GM19238 (cell line): ENCODE data around the gene ALAD.
"Not testable (repeated sequence)": the region's sequence is repeated elsewhere in the genome, so short reads cannot be mapped to it uniquely, and the experiment has no call there.

Experiments
- DNase-seq: peaks from one replicate; pipeline ENCODE4 v3.0.0; 2011; ENCODE audit warnings: low spot score; ENCODE audit not compliant: insufficient read length

ALAD gene

DNA sequence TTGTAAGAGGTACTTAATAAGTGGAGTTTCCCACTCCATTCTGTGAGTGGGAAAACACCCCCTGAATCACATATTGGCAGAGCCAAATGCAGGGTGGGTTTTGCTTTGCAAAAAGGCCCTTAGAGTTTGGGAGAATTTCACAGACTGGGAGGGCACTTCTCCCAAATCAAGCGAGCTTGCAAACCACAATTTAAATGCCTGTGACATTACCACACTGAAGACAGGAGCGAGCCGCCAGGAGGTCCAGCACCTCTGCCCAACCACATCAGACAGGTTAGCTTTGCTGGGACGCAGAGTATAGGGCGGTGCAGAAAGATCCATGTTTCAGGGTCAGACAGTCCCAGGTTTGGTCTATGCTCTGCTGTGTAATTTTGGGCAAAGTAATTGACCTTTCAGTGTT, 2.3 kb downstream of the ALAD start:
- DNase-seq, result no peak

DNA sequence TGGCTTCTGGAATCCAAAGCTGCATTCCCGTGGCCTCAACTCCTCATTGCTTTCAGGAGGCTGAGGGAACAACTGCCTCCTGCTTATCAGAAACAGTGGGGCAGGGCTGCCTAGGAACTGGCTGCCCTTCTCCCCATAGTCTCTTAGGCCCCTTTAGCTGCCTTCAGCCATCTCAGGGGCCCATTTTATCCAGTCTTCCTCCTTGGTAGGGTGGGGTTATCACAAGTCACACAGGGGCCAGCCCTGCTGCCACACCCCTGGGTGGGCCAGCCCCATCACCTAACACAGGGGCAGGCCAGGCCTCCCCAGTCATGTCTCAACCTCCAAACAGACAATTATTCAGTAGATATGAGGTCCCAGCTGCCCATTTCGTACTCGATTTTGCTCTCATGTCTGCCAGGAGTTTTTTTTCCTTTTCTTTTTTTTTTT, 3.9 kb downstream of the ALAD start:
- no peak for DNase-seq

DNA sequence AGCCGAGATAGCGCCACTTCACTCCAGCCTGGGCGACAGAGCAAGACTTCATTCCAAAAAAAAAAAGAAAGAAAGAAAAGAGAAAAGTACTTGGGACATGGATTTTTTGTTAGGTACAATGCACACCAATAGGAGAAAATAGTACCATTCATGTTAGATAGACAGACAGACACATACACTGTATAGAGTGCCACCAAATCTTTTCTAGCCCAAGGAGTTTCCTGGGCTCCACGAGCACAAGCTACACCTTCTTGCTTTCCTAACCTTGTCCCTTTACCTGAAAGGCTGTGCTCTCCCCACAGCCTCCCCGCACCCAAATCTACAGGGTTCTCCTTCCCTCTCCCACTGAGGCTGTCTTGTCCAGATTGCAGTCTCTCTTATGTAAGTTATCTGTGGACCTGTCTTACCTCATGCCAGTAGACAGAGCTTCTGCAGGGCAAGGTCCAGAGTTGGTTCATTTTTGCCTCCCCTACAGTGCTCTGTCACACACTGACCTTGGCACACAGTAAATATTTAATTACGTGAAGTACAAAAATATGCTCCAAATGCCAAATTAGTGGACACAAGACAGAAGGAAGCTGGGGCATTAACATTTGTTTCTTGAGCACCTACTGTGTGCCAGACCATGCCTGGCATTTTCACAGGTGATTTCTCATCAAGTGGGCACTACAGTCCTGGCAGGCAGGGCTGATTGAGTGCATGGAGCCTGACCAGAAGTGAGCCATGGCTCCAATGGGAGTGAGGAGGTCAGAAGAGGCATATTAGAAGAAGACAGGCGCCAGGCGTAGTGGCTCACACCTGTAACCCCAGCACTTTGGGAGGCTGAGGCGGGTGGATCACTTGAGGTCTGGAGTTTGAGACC, 5.9 kb downstream of the ALAD start:
- DNase-seq, result no peak

DNA sequence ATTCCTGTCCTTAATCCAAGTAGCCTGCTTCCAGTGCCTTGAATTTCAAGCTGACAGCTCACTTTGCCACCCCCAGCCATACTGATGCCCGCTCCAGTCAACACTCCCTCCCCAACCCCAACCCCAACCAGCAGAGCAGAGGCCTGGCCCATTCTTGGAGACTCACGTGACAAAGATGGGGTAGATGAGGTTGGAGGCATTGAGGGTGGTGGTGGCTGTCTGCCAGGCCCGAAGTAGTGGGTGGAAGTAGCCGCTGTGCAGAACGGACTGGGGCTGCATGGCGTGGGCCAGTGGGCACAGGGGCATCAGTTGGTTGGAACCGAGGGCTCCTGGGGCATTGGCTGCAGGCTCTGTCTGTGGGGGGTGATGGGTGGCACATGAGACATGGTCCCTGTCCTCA, 7.8 kb downstream of the ALAD start:
- no peak for DNase-seq

DNA sequence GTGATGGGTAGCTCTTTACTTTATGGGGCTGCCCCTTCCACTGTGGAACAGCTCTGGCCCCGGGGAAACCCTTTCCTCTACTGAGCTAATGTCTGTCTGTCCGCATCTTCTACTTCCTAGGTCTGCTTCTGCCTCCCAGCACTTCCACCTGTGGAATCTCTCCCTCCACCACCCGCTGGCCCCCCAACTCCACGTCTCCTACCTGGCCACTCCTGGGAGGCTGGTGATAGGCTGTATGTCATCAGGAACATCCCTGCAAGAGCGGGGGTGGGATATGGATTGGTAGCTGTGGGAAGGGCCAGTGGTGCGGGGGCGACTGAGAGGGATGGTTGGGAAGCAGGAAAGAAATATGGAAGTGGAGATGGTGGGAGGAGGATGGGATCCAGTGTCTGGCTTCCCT, 9.2 kb downstream of the ALAD start:
- no peak for DNase-seq

DNA sequence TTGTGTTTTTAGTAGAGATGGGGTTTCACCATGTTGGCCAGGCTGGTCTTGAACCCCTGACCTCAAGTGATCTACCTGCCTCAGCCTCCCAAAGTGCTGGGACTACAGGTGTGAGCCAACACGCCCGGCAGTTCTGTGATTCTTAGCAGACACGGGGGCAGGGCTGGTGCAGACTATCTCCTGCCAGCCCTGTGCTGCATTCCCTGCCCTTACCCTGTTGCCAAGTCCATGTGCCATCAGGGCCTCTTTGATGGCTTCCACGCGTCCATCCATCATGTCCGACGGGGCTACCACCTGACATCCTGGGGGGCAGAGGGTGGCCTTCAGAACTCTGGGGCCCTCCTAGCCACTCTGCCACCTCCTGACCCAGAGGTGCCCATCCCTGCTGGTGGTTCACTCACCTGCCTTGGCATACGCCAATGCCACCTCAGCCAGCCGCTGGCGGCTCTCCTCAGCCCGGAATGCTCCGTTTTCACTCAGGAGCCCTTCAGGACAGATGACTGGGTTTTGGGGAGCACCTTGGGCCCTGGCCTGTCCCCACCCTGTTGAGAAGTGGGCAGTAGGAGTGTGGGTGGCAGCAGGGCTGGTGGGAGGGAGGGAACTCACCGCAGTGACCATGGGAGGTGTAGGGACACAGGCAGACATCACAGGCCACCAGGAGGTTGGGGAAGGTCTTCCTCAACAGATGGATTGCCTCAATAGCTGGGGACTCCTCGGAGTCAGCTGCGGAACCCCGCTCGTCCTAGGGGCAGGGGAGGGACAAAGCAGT, 10.7 kb downstream of the ALAD start:
- no peak for DNase-seq

DNA sequence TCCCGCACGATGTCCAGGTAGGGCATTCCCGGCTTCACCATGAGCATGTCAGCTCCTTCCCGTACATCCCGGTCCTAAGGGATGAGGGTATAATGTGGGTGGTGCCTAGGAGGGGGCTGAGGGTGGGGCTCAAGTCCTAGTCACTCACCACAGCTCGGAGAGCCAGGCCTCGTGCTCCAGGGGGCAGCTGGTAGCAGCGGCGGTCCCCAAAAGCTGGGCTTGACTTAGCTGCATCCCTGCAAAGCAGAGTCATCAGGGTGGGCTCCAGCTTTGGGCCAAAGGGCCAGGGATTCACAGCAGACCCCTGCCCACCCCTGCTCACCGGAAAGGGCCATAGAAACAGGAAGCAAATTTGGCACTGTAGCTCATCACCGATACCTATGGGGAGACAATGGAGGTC, 11.6 kb downstream of the ALAD start:
- no peak for DNase-seq

DNA sequence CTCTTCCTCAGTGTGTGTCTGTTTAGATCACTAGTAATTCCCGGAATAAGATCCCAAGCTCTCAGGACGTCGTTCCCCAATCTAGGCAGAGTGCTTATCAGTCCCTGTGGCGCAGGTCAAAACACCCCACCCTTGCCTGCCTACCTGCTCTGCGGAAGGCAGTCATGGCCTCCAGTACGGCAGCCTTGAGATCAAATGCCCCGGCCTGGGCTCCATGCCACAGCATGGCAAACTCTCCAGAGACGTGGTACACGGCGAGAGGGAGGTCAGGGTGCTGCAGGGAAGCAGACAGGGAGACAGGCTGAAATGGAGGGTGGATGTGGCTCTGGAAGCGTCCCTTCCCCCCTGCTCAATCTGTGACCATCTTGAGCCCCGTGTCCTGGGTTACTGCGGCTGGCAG, 12.3 kb downstream of the ALAD start:
- no peak for DNase-seq

DNA sequence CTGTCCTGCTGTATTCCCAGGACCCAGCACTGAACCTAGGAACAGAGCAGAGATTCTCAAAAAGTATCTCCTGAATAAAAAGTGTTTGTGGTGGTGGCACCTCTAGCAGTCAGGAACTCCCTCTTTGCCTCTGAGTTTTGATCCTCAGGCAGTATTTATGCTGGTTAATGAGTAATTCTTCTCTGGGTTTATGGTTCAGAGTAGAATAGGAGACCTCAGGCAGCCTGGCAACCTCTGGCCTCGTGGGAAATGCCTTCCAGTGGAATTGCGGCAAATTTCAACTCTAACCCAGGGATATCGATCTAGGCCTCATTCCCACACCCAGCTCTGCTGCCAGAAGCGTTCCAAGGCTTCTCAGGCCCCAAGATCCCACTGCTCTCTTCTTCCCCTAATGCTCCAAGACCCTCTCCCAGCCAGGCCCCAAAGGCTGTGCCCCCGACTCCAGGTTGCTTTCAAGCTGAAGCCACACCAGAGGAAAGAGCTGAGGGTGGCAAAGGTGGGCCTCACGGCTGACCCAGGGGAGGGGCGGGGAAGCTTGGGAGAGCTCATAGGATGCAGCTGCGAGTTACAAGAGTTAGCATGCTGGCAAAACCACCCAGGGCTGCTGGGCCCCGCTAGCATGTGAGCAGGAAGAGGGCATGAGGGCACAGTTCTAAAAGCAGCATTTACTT, 13.4 kb downstream of the ALAD start:
- no peak for DNase-seq

DNA sequence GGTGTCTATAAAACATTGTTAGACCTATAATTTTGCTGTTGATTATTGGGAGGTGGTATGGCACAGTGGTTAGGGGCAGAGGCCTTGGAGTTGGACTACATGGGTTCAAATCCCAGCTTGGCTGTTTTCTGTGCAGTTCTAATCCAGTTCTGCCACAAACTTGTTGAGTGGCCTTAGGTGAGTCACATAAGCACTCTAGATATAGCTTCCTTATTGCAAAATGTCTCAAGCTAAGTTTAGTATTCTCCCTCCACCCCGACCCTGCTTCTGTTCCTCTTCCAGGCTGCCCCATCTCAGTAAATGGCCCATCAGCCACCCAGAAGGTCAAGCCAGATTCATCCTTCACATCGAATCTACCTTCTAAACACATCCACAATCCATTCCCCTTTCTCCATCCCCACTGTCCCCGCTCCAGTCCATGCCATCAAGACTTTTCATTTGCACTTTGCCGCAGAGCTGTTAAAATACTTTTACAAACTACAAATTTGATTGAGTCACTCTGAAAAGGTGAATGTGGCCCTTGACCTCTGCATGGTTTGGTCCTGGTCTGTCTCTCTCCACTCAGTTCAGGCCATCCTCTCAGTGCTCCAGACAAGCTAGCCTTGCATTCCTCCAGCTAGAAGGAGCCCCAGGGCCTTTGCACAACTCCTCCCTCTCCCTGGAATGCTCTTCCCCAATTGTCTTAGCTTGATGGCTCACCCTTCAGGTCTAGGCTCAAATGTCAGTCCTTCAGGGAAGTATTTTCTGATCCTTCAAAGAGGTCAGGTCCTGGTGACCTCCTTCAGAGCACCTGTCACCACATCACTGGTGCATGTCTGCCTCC, 14.3 kb downstream of the ALAD start:
- DNase-seq, result no peak

DNA sequence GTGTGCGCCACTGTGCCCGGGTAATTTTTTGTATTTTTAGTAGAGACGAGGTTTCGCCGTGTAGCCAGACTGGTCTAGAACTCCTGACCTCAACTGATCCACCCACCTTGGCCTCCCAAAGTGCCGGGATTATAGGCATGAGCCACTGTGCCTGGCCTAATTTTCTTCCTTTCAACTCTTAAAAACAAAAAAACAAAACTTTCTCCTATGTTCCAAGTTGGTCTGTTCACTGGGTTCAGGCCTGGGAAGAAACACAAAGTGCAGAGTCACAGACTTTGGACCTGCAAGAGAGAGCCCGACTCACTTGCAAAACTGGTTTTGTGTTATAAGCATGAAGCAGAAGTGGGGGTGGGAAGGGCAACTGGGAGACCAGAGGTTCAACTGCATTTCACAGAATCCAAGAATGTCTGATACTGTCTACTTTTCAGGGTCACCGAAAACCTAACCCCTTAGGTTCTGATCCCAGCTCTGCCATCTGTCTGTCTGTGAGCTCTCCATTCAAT, 19.1 kb downstream of the ALAD start:
- no peak for DNase-seq

DNA sequence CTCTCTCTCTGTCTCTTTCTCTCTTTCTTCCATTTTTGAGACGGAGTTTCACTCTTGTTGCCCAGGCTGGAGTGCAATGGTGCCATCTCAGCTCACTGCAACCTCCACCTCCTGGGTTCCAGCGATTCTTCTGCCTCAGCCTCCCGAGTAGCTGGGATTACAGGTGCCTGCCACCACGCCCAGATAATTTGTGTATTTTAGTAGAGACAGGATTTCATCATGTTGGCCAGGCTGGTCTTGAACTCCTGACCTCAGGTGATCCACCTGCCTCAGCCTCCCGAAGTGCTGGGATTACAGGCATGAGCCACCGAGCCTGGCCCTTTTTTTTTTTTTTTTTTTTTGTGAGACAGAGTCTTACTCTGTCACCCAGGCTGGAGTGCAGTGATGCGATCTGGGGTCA, 19.6 kb downstream of the ALAD start:
- not testable (repeated sequence) for DNase-seq

DNA sequence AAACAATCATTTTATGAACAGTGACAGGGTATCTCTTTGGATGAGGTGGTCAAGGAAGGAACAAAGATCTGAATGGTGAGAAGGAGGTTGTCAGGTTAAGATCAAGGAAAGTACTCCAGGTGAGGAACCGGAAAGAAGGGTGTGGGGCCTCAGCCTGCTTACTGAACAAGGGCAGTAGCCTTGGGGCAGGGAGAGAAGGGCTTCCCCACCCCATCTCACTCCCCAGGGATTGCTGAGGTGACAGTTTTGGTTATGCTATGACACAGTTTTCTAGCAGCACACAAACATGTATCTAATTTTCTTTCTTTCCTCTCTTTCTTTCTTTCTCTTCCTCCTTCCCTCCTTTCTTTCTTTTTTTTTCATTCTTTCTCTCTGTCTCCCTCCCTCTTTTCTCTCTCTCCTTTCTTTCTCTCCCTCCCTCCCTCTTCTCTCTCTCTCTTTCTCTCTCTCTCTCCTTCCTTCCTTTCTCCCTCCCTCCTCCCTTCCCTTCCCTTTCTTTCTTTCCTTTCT, 20.2 kb downstream of the ALAD start:
- DNase-seq, result peak; percentile 49

DNA sequence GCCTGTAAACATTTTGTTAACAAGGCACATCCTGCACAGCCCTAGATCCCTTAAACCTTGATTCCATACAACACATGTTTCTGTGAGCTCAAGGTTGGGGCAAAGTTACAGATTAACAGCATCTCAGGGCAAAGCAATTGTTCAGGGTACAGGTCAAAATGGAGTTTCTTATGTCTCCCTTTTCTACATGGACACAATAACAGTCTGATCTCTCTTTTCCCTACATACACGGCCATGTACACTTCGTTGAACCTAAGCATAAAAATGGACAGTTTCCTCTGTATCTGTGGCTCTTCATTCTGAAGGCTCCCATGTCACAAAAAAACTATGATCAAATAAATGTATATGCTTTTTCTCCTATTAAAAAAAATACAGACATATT, 21.3 kb downstream of the ALAD start:
- DNase-seq, result not testable (repeated sequence)

DNA sequence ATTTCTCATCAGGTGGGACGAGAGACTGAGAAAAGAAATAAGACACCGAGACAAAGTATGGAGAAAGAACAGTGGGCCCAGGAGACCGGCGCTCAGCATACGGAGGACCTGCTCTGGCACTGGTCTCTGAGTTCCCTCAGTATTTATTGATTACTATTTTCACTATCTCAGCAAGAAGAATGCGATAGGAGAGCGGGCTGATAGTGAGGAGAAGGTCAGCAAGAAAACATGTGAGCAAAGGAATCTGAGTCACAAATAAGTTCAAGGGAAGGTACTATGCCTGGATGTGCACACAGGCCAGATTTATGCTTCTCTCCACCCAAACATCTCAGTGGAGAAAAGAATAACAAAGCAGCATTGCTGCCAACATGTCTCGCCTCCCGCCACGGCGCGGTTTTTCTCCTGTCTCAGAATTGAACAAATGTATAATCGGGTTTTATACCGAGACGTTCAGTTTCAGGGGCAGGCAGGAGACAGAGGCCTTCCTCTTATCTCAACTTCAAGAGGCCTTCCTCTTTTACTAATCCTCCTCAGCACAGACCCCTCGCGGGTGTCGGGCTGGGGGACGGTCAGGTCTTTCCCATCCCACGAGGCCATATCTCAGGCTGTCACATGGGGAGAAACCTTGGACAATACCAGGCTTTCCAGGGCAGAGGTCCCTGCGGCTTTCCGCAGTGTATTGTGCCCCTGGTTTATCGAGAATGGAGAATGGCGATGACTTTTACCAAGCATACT, 21.8 kb downstream of the ALAD start:
- not testable (repeated sequence) for DNase-seq

DNA sequence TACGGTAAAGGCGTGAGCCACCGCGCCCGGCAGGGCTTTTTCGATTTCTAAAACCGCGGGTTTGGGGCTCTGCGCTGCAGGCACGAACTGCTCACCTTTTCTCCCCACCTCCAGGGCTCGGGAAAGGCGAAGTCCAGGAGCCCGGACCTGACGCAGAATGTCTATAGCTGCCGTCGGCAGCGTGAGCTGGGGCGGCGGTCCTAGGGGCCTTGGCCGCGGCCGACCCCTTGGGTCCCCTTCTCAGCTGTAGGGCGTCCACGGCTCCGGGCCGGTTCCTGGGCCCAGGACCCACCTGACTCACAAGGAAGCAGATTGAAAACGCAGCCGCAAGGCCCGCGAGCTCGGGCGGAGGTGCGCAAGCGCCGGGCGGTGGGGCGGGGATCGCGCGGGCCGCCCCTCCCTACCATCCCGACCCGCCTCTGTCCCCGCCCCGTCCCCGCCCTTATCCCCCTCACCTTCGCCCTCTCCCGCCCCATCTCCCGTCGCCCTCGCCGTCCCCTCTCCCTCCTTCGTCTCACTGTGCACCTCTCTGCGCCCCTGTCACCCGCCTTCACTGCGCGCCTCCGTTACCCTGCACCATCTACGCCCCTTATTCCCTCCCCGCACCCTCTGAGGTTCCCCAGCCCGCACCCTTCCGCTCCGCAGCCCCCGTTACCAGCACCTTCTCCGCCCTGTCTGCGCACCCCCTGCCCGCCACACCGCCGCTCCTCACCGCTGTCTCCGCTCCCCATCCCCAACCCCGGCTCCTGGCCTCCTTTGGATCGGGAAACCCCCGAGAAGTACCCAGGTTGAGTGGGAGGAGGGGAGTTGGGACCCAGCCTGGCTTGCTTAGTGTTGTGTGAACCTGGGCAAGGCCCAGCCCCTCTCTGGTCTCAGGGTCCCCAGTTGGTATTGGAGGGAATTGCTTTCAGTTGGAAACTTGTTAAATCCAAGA, 24.2 kb downstream of the ALAD start, which contains the start of gene HDHD3:
HDHD3 (minus strand) TSS at position 353 of the 934 bp plus-strand sequence. CDS start 2,632 bp downstream, outside the sequence.
- peak; percentile 71 for DNase-seq

DNA sequence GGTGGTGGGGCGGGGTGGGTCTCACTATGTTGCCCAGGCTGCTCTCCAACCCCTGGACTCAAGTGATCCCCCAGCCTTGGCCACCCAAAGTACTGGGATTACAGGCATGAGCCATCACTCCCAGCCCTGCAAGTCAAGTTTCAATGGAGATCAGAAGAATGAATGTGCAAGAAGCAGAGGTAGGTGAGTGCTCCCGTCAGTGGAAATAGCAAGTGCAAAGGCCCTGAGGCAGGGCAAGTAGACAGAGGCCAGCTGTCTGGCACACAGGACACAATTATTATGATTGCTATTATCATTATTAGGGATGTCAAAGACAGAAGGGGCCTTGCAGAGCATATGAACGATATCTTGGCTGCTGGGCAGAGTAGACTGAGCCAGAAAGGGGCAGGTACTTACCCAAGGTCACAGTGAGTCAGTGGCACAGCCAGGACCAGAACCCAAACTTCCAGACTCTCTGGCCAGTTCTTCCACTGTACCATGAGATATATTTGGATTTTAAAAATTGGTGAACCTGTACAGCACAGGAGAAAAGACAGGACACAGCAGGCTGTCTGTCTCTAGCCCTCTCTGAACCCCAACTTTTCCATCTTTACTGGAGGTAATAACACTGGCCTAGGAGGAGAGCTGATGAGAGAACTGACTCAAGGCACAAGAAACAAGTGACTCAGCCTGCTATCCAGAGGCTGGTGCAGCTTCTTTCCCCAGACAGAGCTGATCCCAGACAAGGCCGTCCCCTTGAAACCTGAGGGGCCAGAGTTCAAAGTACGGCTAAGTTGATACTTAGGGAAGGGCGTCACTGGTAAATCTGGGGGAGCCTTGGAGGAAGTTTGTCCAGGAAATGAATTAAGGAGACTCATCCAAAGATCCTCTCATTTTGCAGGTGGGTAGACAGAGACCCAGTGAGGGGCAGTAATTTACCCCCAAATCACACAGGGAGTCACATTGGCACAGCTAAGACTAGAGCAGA, 25.7 kb downstream of the ALAD start:
- DNase-seq, result no peak
